ENCODE results near the gene COX15. TPM values are rescaled to one million over a fixed set of nuclear protein-coding genes. Genes with fewer than 3 reads are reported as not detected.

Gene COX15
- polyA plus RNA-seq (2012; ENCODE audit: insufficient read length, low read depth) = 17.2 TPM

- TF ChIP-seq FOXP2 (optimal IDR thresholded peaks at IDR 0.05; ENCODE audit: borderline replicate concordance, extremely low read depth, extremely low read length, insufficient read depth) (peak; percentile 95), POLR2AphosphoS5 (IDR thresholded peaks at IDR 0.05; ENCODE audit: low read depth, low read length) (peak; percentile 91), TAF1 (IDR thresholded peaks at IDR 0.05; ENCODE audit: borderline replicate concordance, insufficient read depth, low read length) (peak; percentile 86; the same call in 1 of the 2 replicates), SIN3A (IDR thresholded peaks at IDR 0.05; ENCODE audit: borderline replicate concordance, insufficient read depth, low read length) (no peak)
- TF ChIP-seq, protein P1, sequence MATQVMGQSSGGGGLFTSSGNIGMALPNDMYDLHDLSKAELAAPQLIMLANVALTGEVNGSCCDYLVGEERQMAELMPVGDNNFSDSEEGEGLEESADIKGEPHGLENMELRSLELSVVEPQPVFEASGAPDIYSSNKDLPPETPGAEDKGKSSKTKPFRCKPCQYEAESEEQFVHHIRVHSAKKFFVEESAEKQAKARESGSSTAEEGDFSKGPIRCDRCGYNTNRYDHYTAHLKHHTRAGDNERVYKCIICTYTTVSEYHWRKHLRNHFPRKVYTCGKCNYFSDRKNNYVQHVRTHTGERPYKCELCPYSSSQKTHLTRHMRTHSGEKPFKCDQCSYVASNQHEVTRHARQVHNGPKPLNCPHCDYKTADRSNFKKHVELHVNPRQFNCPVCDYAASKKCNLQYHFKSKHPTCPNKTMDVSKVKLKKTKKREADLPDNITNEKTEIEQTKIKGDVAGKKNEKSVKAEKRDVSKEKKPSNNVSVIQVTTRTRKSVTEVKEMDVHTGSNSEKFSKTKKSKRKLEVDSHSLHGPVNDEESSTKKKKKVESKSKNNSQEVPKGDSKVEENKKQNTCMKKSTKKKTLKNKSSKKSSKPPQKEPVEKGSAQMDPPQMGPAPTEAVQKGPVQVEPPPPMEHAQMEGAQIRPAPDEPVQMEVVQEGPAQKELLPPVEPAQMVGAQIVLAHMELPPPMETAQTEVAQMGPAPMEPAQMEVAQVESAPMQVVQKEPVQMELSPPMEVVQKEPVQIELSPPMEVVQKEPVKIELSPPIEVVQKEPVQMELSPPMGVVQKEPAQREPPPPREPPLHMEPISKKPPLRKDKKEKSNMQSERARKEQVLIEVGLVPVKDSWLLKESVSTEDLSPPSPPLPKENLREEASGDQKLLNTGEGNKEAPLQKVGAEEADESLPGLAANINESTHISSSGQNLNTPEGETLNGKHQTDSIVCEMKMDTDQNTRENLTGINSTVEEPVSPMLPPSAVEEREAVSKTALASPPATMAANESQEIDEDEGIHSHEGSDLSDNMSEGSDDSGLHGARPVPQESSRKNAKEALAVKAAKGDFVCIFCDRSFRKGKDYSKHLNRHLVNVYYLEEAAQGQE (IDR thresholded peaks at IDR 0.05; ENCODE audit: insufficient read depth in 1 of 2, low read depth in 2 of 2, low read length in 2 of 2) = peak; percentile 27 to 32; a peak in 2 of 4 replicates
Observed at GRCh38 chr10:99732033-99732842, at the start of gene COX15, which contains the start of gene CUTC. COX15 (minus strand) TSS chr10:99732127; CDS start chr10:99732049, 78 bp downstream. CUTC (plus strand) TSS chr10:99732234; CDS start chr10:99732349, 115 bp downstream.

- TF ChIP-seq FOXP2 (optimal IDR thresholded peaks at IDR 0.05; ENCODE audit: borderline replicate concordance, extremely low read depth, extremely low read length, insufficient read depth) (no peak), SIN3A (IDR thresholded peaks at IDR 0.05; ENCODE audit: borderline replicate concordance, insufficient read depth, low read length) (no peak), POLR2AphosphoS5 (IDR thresholded peaks at IDR 0.05; ENCODE audit: low read depth, low read length) (no peak), TAF1 (IDR thresholded peaks at IDR 0.05; ENCODE audit: borderline replicate concordance, insufficient read depth, low read length) (no peak)
- TF ChIP-seq, protein P1 (IDR thresholded peaks at IDR 0.05; ENCODE audit: insufficient read depth in 1 of 2, low read depth in 2 of 2, low read length in 2 of 2) = no peak
Observed at GRCh38 chr10:99779335-99779734, 47.4 kb upstream of the COX15 start.

- TF ChIP-seq FOXP2 (optimal IDR thresholded peaks at IDR 0.05; ENCODE audit: borderline replicate concordance, extremely low read depth, extremely low read length, insufficient read depth) (no peak), SIN3A (IDR thresholded peaks at IDR 0.05; ENCODE audit: borderline replicate concordance, insufficient read depth, low read length) (no peak), TAF1 (IDR thresholded peaks at IDR 0.05; ENCODE audit: borderline replicate concordance, insufficient read depth, low read length) (no peak), POLR2AphosphoS5 (IDR thresholded peaks at IDR 0.05; ENCODE audit: low read depth, low read length) (no peak)
- TF ChIP-seq, protein P1 (IDR thresholded peaks at IDR 0.05; ENCODE audit: insufficient read depth in 1 of 2, low read depth in 2 of 2, low read length in 2 of 2) = no peak
Observed at GRCh38 chr10:99777918-99778714, 46.2 kb upstream of the COX15 start.

GRCh38 chr10:99775850-99776249 lies 43.9 kb upstream of the COX15 start:
- 0 out of 2 replicates have a peak, but pooled peaks have one; percentile 27 for TF ChIP-seq TAF1 (IDR thresholded peaks at IDR 0.05; ENCODE audit: borderline replicate concordance, insufficient read depth, low read length)
- TF ChIP-seq, protein P1 (IDR thresholded peaks at IDR 0.05; ENCODE audit: insufficient read depth in 1 of 2, low read depth in 2 of 2, low read length in 2 of 2) = no peak

Data from PFSK-1 (cell line).